Measurements from ENCODE around the gene MOK.

The MOK gene

DNA sequence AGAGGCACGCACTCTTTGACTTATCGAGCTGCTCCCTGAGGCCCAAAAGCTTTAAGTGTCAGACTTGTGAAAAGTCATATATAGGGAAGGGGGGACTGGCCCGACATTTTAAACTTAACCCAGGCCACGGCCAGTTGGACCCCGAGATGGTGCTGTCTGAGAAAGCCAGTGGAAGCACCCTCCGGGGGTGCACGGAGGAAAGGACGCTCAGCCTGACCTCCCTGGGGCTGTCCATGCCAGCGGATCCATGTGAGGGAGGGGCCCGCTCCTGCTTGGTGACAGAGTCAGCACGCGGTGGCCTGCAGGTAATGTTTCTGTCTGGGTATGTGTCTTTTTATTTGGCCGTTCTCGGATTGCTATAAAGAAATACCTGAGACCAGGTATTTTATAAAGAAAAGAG is 21.6 kb upstream of the MOK start:
- no peaks in the 10 kb centered on the region for H3K36me3 ChIP-seq (replicated peaks; ENCODE audit: insufficient read depth, low read length)
- H3F3A ChIP-seq (ENCODE audit: insufficient read depth, low read length) = no peaks in the 10 kb centered on the region
- no peak overlapping the region for H3K4me3 ChIP-seq (ENCODE audit: low read length)
- no peak overlapping the region for H2AFZ ChIP-seq (ENCODE audit: low read length)
- H3K4me2 ChIP-seq (ENCODE audit: low read depth, low read length) = no peak overlapping the region
- H3K9me3 ChIP-seq (replicated peaks; ENCODE audit: insufficient read depth, low read length) = no peaks in the 10 kb centered on the region
- H3K9me2 ChIP-seq (replicated peaks; ENCODE audit: insufficient read depth, low read length) = no peaks in the 10 kb centered on the region
- no peaks in the 10 kb centered on the region for H3K4me1 ChIP-seq (ENCODE audit: low read length)
- TF ChIP-seq EZH2phosphoT487 (IDR thresholded peaks at IDR 0.05; ENCODE audit: low read length) = no peak
- H3K27me3 ChIP-seq (replicated peaks; ENCODE audit: insufficient read depth, low read length) = no peaks in the 10 kb centered on the region
- H4K20me1 ChIP-seq (ENCODE audit: insufficient read depth, low read length) = no peaks in the 10 kb centered on the region
- no peaks in the 10 kb centered on the region for H3K79me2 ChIP-seq (ENCODE audit: low read length)
- DNase-seq = no peak
- H3K27ac ChIP-seq (ENCODE audit: low read length) = no peak overlapping the region
- H3K9ac ChIP-seq (ENCODE audit: low read length) = no peak overlapping the region

DNA sequence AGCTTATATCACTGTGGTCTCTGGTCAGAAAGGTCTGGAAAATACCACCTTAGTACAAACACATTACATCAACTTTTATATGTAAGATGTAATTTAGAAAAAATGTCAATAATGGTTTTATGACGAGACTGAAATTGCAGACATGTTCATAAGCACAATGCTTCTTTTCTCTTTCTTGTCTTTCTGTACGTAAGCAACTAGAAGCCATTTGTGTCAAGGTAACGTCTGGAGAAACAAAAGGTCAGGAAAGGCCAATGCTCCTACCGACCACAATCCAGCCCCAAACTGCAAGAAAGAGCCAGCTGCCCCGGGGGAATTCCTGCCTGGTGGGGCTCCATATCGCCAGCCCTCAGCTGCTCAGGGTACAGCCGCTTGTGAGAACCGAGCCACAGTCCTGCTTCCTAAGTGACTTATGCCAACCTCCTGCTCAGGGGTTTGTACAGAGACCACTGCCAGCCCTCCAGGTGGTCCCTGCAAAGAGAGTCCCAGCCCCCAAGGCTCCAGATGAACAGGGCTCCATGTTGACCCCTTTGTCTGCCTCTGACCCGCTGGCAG is 20.9 kb upstream of the MOK start:
- H3K4me2 ChIP-seq (ENCODE audit: low read depth, low read length) = no peak overlapping the region
- no peaks in the 10 kb centered on the region for H3F3A ChIP-seq (ENCODE audit: insufficient read depth, low read length)
- H3K79me2 ChIP-seq (ENCODE audit: low read length) = no peaks in the 10 kb centered on the region
- no peaks in the 10 kb centered on the region for H3K36me3 ChIP-seq (replicated peaks; ENCODE audit: insufficient read depth, low read length)
- H2AFZ ChIP-seq (ENCODE audit: low read length) = no peak overlapping the region
- H3K27ac ChIP-seq (ENCODE audit: low read length) = no peak overlapping the region
- no peaks in the 10 kb centered on the region for H3K9me2 ChIP-seq (replicated peaks; ENCODE audit: insufficient read depth, low read length)
- no peaks in the 10 kb centered on the region for H3K9me3 ChIP-seq (replicated peaks; ENCODE audit: insufficient read depth, low read length)
- no peak for DNase-seq
- no peak overlapping the region for H3K9ac ChIP-seq (ENCODE audit: low read length)
- TF ChIP-seq, protein P1, sequence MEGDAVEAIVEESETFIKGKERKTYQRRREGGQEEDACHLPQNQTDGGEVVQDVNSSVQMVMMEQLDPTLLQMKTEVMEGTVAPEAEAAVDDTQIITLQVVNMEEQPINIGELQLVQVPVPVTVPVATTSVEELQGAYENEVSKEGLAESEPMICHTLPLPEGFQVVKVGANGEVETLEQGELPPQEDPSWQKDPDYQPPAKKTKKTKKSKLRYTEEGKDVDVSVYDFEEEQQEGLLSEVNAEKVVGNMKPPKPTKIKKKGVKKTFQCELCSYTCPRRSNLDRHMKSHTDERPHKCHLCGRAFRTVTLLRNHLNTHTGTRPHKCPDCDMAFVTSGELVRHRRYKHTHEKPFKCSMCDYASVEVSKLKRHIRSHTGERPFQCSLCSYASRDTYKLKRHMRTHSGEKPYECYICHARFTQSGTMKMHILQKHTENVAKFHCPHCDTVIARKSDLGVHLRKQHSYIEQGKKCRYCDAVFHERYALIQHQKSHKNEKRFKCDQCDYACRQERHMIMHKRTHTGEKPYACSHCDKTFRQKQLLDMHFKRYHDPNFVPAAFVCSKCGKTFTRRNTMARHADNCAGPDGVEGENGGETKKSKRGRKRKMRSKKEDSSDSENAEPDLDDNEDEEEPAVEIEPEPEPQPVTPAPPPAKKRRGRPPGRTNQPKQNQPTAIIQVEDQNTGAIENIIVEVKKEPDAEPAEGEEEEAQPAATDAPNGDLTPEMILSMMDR (IDR thresholded peaks at IDR 0.05; ENCODE audit: low read length) = no peak
- TF ChIP-seq EZH2 (optimal IDR thresholded peaks at IDR 0.05; ENCODE audit: low read depth, low read length) (no peak), EZH2phosphoT487 (IDR thresholded peaks at IDR 0.05; ENCODE audit: low read length) (no peak)
- no peaks in the 10 kb centered on the region for H3K4me1 ChIP-seq (ENCODE audit: low read length)
- no peak overlapping the region for H3K4me3 ChIP-seq (ENCODE audit: low read length)
- H4K20me1 ChIP-seq (ENCODE audit: insufficient read depth, low read length) = no peaks in the 10 kb centered on the region
- H3K27me3 ChIP-seq (replicated peaks; ENCODE audit: insufficient read depth, low read length) = no peaks in the 10 kb centered on the region

DNA sequence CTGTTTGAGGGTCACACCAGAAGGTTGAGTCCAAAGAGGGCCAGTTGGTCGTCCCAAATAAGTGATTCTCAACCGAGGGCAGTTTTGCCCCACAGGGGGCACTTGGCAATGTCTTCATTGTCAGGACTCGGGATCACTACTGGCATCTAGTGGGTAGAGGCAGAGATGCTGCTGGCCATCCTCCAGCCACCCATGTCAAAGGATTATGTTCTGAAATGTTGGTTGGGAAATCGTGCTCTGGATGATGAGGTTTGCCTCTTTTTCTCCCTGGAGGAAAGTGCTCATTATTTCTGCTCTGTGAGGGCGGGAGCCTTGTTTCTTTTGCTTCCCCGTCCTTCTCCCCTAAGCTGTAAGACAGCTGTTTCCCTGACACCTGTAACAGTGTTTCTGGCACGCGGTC is 18.1 kb upstream of the MOK start:
- peak; percentile 32 for DNase-seq
- TF ChIP-seq, protein P1 (IDR thresholded peaks at IDR 0.05; ENCODE audit: low read length) = peak; percentile 37
- no peak for TF ChIP-seq EZH2 (optimal IDR thresholded peaks at IDR 0.05; ENCODE audit: low read depth, low read length)
- H3K36me3 ChIP-seq (replicated peaks; ENCODE audit: insufficient read depth, low read length) = no peaks in the 10 kb centered on the region

More for the DNA sequence above, 18.1 kb upstream of the MOK start:
- Histone ChIP-seq H3K4me1 (ENCODE audit: low read length) (peaks cover 8% of the 10 kb centered on the region; the same call in 1 of the 2 replicates), H3K9ac (ENCODE audit: low read length) (no peak overlapping the region), H3K27me3 (replicated peaks; ENCODE audit: insufficient read depth, low read length) (no peaks in the 10 kb centered on the region), H3K9me2 (replicated peaks; ENCODE audit: insufficient read depth, low read length) (no peaks in the 10 kb centered on the region), H3F3A (ENCODE audit: insufficient read depth, low read length) (peaks cover 5% of the 10 kb centered on the region; the same call in 1 of the 2 replicates), H2AFZ (ENCODE audit: low read length) (no peak overlapping the region), H4K20me1 (ENCODE audit: insufficient read depth, low read length) (no peaks in the 10 kb centered on the region), H3K4me2 (ENCODE audit: low read depth, low read length) (no peak overlapping the region), H3K27ac (ENCODE audit: low read length) (no peak overlapping the region), H3K79me2 (ENCODE audit: low read length) (peaks cover 4% of the 10 kb centered on the region; the same call in 1 of the 2 replicates), H3K9me3 (replicated peaks; ENCODE audit: insufficient read depth, low read length) (no peaks in the 10 kb centered on the region), H3K4me3 (ENCODE audit: low read length) (no peak overlapping the region)

All from MM.1S (cell line).